Raji (cell line): ENCODE results near the gene MROH2A.

ENCODE experiments used
- POLR2A ChIP-seq: IDR thresholded peaks from 2 replicates; pipeline ENCODE4 v1.6.1; 2011; ENCODE audit warnings: low read depth, low read length, control low read depth; ENCODE audit not compliant: insufficient read depth

Gene MROH2A

DNA sequence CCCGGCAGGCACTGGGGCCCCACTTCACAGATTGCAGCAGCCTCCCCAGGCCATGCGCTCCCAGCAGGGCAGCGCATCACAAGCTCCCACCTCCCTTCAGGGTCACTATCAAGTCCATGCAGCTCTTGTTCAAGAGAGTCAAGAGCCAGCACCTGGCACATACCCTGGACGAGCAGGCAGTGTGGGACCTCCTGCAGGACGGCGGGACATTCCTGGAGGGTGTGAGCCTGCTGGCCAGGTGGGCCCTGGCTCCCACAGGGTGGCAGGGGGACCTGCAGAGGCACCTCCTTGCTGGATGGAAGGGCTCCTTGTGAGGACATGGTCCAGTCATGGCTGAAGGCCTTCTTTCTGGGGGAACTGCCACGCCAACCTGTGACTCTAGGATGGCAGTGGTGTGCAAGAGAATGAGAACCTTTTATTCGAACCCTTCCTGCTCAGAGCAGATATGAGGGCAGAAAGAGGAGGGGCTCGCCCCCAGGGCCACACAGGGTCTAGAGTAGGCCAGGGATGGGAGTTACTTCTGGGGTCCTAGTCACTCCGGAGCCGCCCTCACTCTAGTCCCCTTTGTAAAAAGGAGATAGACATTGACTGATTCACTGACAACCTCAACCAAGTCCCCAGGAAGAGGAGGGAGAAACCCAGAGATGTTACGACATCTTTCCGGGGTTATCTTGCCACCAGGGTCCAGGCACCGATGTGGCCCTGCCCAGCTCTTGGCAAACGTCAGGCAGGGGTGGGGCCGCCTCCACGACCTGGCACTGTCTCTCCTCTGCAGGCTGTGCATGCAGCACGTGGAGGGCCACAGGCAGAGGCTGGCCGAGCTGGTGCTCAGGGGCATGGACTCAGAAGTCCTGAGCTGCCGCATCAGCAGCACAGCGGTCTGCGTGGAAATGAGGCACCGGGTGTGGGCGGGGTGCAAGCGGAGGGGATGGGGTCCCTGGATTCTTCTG lies 44.9 kb downstream of the MROH2A start:
- TF ChIP-seq POLR2A, result no peak

DNA sequence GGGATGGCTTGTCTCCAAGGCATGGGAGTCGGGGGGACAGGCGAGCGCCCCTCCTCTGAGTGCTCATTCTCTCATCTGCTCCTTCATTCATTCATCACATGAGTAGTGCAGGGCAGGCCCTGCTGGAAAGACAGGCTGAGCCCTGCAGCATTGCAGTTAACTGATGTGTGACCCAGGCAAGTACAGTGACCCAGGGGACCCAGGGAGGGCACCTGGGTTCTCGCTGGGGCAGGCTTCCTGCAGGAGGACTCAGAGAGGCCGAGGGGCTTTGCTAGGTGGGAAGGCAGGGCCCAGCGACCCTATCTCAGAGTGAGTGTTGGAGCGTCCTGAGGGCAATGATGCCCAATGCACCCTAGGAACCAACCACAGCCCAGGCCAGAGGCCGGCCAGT lies 45.6 kb downstream of the MROH2A start:
- no peak for TF ChIP-seq POLR2A

DNA sequence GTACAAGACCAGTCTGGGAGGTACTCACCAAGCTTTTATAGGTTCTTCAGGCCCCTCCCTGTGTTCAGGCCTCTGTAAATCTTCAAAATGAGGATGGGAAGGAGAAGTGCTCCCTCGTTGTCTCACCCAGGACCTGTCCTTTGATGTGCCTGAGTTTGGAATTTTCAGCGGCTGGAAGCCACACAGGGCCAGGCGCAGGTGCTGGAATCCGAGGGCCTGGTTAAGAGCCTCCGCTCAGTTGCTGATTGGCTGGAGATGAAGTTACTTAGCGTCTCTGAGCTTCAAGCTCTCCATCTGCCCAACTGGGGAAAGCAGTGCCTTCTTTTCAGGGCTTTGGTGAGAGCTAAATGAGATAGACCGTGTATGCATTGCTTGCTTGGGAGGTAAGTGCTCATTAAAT lies 46.2 kb downstream of the MROH2A start:
- no peak for TF ChIP-seq POLR2A

DNA sequence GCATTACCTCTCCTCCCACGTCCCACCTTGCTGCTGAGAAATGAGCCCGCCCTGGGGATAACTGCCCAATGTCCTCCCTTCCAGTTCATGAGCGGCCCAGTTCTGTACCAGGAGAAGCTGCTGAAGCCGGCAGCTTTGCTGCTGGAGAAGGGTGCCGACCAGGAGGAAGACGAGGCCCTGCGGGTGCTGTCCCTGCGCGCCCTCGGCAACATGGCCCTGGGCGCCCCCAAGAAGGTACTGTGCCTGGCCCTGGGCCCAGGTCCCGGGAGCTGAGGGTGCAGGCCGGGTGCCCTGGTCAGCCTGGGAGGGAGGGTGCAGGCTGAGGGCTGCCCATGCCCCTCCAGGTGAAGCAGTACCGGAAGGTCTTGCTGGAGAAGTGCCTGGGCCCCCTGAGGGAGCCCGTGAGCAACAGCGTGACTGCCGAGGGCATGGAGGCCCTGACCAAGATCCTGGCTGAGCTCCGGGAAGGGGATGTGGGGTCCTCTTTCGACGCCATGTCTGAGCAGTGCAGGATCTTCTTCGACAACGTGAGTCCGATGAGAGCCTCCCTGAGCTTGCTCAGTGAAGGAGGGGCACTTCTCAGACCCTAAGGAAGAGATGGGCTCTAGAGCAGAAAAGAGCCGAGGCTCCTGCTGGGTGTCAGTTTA lies 50.5 kb downstream of the MROH2A start:
- no peak for TF ChIP-seq POLR2A

DNA sequence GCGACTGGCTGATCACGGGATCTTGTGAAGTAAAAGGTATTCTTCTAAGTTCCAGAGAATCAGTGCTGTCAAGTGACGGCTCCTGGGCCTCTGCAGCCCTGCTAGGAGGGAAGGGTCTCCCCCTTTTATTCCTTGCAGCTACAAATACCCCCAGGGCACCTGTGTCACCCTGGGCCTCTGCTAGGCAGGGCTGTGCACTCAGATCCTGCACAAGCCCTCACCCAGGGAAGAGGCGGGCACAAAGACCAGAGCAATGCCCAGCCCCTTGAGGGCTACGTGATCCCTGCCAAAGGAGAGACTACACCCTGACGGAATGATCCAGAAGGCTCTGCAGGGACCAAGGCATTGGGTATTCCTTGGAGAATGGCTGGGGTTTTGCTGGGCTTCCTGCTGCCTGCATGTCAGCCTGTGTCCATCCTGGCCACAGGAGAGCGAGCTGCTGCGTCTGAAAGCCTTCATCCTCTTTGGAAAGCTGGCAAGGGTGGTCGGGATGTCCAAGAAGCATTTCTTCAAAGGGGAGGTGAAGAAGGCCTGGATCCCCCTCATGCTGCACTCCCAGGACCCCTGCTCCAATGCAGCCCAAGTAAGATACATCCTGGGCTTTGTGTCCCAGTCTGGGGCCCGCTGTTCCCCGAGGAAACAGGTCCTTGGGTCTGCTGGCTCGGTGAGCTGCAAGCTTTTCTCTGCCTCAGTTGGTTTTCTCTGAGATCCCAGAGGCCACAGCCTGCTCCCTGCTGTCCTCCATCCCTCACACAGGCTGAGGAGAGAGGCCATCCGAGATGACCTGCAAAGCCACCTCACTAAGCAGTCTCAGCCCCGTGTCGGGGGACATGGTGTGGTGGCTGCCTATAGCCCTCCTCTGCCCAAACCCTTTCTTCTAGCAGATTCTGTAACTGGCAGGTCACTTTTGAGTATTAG lies 51.3 kb downstream of the MROH2A start:
- no peak for TF ChIP-seq POLR2A

DNA sequence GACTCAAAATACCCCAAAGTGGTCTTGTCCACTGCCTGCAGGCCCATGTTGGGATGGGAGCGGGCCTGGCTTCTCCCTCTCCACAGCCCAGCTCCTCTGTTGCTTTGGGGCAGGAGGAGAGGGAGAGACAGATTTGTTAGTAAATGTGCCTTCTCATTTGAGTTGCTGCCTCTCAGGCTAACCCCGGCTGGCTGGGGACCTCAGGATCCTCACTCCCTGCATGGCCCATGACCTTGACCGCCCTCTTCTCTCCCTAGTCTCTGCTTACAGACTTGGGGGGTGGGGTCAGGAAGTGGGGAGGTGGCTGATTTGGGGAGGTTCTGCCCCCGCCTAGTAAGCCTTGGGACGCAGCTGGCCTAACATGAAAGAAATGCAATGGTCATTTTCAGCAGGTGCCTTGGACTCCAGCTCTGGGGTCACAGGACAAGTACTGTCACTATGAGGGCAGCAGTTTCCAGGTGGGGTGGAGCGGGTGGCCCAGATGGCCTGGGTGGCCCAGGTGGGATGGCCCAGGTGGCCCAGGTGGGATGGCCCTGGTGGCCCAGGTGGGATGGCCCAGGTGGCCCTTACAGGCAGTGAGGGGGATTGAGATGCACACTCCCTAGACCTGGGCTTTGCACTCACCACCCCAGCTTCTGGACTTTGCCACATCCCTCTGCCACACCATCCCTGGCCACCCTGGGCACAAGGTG lies 52.1 kb downstream of the MROH2A start:
- no peak for TF ChIP-seq POLR2A

DNA sequence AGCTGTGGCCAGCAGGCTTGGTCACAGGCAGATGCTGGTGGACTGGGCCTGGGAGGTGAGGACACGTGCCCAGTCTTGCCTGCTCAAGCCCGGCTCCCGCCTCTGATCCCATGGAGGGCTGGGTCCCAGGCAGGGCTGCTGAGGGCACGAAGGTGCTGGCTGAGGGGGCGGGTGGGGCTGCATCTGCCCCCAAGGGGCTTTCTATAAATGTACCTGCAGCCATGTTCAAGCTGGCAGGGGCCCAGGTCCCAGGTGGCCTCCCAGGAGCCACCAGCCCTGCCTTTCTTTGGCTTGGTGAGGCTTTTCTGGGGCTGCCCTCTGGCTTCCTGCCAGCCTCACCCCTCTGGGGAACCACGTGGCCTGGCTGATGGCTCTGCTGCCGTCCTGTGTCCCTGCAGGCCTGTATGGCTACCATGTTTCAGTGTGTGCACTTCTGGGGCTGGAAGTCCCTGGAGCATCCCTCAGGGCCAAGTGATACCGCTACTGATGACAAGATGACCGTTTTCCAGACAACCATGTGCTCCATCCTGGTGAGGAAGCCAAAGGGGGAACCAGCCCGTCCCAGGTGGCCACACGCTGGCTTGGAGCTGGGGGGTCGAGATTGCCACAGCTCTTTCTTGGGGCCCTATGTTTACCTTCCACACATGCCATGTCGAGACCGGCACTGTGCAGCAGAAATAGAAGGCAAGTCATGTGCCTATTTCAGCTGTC lies 53.0 kb downstream of the MROH2A start:
- TF ChIP-seq POLR2A, result no peak

DNA sequence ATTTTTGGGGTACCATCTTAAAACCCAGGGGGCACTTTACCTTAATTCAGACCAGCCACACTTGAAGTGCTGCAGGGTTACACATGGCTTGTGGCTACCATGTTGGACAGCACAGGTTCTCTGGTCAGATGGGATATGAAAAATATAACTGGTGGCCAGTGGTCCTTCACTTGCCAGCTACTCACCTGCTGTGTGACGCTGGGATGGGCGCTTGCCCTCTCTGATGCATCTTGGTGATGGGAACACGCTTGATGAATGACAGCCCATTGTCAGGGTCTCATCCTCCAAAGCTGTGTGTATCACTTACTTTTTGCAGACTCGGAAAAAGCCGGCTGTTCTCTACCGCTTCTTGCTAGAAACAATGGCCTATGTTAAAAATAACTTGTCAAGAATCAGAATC lies 53.7 kb downstream of the MROH2A start:
- no peak for TF ChIP-seq POLR2A

DNA sequence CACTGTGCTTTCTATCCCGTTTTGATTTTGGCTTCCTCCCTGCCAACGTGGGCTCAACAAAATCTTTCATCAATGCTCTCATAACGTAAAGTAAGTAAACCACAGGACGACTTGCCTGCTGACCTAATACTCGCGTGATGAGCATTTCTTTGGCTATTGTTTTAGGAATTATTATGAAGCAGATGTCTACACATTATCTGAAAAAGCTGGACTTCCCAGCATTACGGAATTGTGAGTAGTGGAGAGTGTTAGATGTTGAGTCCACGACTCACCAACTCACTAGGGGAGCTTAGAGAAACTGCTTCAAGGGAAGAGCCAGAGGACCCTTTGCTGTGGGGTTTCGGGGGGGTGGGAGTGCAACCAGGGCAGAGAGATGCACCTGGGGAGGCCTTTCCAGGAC lies 54.3 kb downstream of the MROH2A start:
- no peak for TF ChIP-seq POLR2A

DNA sequence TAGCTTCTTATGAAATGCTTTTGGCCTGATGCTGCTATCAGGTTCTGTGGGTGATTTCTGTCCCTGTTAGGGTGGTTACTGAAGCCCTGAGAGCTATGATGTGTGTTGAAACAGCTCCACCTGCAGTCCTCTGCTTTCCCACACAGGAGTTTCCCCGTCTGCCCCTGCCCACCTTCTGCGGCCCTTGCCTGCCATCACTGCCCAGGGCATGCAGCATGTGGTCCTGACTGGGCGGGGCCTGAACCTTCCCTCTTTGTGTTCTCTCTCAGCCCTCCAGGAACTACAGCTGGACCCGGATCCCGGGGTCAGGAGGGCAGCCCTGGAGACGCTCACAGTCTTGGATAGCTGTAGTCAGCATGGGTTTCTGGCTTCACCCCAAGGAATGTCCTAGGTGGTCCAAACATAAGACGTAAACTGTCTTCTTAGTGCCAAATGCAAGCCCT lies 54.8 kb downstream of the MROH2A start:
- TF ChIP-seq POLR2A, result no peak

DNA sequence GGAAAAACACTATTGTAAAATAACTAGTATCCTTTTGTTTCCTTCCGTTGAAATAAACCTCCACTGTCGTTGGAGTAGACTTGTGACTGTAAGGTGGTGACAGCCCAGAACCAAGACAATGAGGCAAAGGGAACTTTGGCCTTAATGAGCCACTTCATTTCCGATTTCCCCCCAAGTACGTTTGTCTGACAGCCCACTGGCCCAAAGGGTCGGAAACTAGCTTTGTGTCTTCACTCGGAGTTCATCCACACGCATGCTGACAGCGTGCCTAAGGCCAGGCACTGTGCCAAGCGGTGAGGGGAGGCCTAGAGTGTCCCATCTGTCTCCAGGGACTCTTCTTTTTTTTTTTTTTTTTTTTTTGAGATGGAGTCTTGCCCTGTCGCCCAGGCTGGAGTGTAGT lies 55.2 kb downstream of the MROH2A start:
- no peak for TF ChIP-seq POLR2A

DNA sequence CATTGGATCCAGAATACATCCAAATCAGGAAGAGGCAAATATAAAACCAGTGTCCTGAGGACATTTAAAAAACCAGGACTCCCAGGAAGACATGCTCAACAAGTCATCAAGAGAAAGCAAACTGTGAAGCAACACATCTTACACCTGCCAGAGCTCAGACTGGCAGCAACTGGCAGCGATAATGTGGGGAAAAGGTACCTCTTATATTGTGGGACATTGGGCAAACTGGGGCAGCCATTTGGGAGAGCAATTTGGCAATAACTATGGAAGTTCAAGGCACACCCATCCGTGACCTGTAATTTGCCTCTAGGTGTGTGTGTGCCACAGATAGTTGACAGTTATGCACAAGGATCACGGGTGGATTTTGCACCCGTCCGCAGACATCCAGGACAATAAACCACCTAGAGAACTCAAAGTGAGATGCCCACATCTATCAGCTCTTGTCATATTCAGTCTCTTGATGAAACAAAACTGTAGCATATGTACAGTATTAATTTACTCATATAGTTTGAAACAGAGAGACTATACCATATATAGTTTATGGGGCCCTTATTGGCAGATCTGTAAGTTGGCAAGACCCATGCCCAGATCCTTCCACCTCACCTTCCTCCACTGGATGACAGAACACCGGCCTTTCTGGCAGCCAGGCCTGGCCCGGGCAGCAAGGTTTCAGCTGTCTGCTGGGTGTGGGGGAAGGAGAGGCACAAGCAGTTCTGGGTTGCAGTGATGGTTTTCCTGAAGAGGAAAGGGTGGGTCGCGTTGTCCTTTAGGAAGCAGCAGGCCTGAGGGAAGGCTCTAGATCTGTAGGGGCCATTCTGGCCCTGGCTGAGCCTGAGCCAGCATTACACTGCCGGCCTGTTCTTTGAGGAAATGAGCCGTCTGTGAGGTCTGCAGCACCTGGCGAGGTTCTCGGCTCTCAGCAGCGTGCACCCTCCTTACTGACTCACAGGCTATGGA lies 57.4 kb downstream of the MROH2A start:
- no peak for TF ChIP-seq POLR2A

DNA sequence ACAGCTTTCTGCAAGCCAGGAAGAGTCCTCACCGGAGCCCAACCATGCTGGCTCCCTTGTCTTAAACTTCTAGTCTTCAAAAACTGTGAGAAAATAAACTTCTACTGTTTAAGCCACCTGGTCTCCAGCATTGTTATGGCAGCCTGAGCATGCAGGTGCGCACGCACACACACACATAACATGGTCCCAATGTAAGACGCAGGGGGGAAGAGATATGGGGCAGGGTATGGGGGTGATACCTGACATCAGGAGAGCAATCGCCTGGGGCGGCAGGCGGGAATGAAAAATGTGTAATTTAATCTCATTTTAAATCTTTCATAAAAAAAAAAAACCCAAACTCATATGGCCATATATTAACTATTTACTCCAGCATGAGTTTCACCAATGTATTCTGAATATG lies 58.2 kb downstream of the MROH2A start:
- TF ChIP-seq POLR2A, result no peak
